HG02885 (cell line): ENCODE measurements around the gene LCE1C.

ENCODE experiments used
- ATAC-seq: cut with Tn5 transposase; IDR thresholded peaks from one replicate; pipeline ENCODE4 v1.9.1; 2021; ENCODE audit warnings: mild to moderate bottlenecking; ENCODE audit not compliant: unreplicated experiment, poor library complexity

Gene LCE1C

GRCh38 chr1:152760551-152761190 is 45.8 kb downstream of the LCE1C start:
- no peak for ATAC-seq

GRCh38 chr1:152759453-152760173 is 46.8 kb downstream of the LCE1C start:
- no peak for ATAC-seq

- ATAC-seq, result no peak
Observed at GRCh38 chr1:152758636-152759035, 47.8 kb downstream of the LCE1C start.

- ATAC-seq, result no peak
Observed at GRCh38 chr1:152757747-152758146, 48.7 kb downstream of the LCE1C start, which contains the start of gene KPRP. Gene KPRP (plus strand): TSS chr1:152758025. CDS start chr1:152759589, 1,564 bp downstream.

GRCh38 chr1:152756872-152757271 is 49.6 kb downstream of the LCE1C start:
- no peak for ATAC-seq
